Small intestine (tissue), 7 donors: ENCODE results near the gene INHBE. TPM values are rescaled to one million over a fixed set of nuclear protein-coding genes. Genes with fewer than 3 reads are reported as not detected.
A peak's percentile ranks its signal among the peaks of the same experiment; 100 is the strongest.
"Not testable (repeated sequence)": the region's sequence is repeated elsewhere in the genome, so short reads cannot be mapped to it uniquely, and the experiment has no call there.

Experiments
- DNase-seq, 2 donors: peaks; one replicate each; pipeline versions ENCODE4 v3.0.0 to v3.0.0-alpha.2; 2013
- FAIRE-seq: peaks from 2 replicates; lab custom pipeline; 2012; peaks lifted over from hg19 to GRCh38; lab: Jason Lieb, UNC
- H3K27ac ChIP-seq, 3 donors: one replicate each; pipeline ENCODE4 v1.5.1; 2013; ENCODE audit warnings: low read length in 2 of 3, mild to moderate bottlenecking in 2 of 3, control low read depth in 1 of 3, inconsistent platforms in 1 of 3, low read depth in 1 of 3, moderate library complexity in 1 of 3
- H3K27me3 ChIP-seq, 3 donors: one replicate each; pipeline ENCODE4 v1.6.1; 2013; ENCODE audit warnings: low read length in 3 of 3, inconsistent platforms in 1 of 3; ENCODE audit not compliant: control insufficient read depth in 3 of 3, insufficient read depth in 3 of 3
- H3K36me3 ChIP-seq, 3 donors: one replicate each; pipeline ENCODE4 v1.6.1; 2013; ENCODE audit warnings: low read length in 3 of 3, inconsistent platforms in 1 of 3, low read depth in 1 of 3, mild to moderate bottlenecking in 1 of 3, moderate library complexity in 1 of 3; ENCODE audit not compliant: control insufficient read depth in 3 of 3, insufficient read depth in 2 of 3
- H3K4me1 ChIP-seq, 3 donors: one replicate each; pipeline ENCODE4 v1.6.1; 2013; ENCODE audit warnings: low read length in 2 of 3, inconsistent platforms in 1 of 3, low read depth in 1 of 3, mild to moderate bottlenecking in 1 of 3, moderate library complexity in 1 of 3; ENCODE audit not compliant: control insufficient read depth in 3 of 3, insufficient read depth in 2 of 3
- H3K4me3 ChIP-seq, 3 donors: one replicate each; pipeline ENCODE4 v1.5.1; 2013; ENCODE audit warnings: low read length in 3 of 3, control low read depth in 1 of 3, inconsistent platforms in 1 of 3, low read depth in 1 of 3, mild to moderate bottlenecking in 1 of 3, moderate library complexity in 1 of 3
- H3K9me3 ChIP-seq, 2 donors: one replicate each; pipeline ENCODE4 v1.6.1; 2013; ENCODE audit warnings: low read depth in 1 of 2, low read length in 1 of 2; ENCODE audit not compliant: control insufficient read depth in 2 of 2, insufficient read depth in 1 of 2
- WGBS, 3 donors: extraction: QIAGEN DNeasy Blood & Tissue Kit; methylation state at CpG; one replicate each; pipeline ENCODE4 v1.1.7; 2013; 5-methylcytosine and 5-hydroxymethylcytosine counted together
- polyA plus RNA-seq, 4 donors: library from polyadenylated mRNA; stranded (reverse) in 3 of 4; unstranded in 1 of 4; fragments of 200-250 nt in 3 of 4; fragments of 120-200 nt in 1 of 4; gene quantifications; one replicate each; pipeline versions ENCODE4 v1.2.1 to v1.2.3, GENCODE V29; 2013
- donor health status: healthy with polysubstance abuse.
- donor health status: control.
- donor health status: control.
- donor health status: Bipolar disorder and iron deficiency.
- donor health status: healthy.

The INHBE gene
- polyA plus RNA-seq, 4 donors, result 0.21 to 1.4 TPM; not detected in 2

DNA sequence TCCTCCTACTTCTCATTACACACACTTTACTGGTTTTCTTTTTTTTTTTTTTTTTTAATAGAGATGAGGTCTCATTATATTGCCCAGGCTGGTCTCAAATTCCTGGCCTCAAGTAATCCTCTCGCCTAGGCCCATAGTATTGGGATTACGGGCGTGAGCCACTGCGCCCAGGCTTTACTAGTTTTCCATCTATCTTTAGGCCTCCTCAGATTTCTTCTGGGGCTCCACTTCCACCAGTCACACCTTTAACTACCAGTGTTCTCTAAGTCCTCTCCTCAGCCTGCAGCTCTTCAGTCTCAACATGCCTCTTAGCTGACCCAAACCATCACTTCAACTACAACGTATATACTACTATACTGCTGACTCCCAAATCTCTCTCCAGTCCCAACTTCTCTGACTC lies 34.6 kb upstream of the INHBE start:
- no peaks in the 10 kb centered on the region for H3K27me3 ChIP-seq
- H3K27ac ChIP-seq, result no peak overlapping the region
- H3K36me3 ChIP-seq, result peaks cover 0 to 35% (median 8%) of the 10 kb centered on the region in 3 donors
- no peak for FAIRE-seq
- H3K4me3 ChIP-seq, result no peak overlapping the region
- no peaks in the 10 kb centered on the region for H3K9me3 ChIP-seq
- DNase-seq, result no peak
- WGBS, 3 donors, result 95 to 98% (median 96%) methylated on average over 5 of the region's 5 CpGs
- no peaks in the 10 kb centered on the region for H3K4me1 ChIP-seq

DNA sequence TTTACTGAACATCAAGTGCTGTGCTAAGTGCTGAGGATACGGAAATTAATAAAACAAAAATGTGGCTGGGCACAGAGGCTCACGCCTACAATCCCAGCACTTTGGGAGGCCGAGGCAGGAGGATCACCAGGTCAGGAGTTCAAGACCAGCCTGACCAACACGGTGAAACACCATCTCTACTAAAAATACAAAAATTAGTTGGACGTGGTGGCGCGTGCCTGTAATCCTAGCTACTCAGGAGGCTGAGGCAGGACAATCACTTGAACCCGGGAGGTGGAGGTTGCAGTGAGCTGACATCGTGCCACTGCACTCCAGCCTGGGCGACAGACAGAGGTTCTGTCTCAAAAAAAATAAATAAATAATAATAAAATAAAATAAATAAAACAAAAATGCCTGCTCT lies 28.2 kb upstream of the INHBE start:
- WGBS, 3 donors, result 96 to 97% (median 96%) methylated on average over 10 of the region's 10 CpGs
- not testable (repeated sequence) for H3K4me3 ChIP-seq, DNase-seq, FAIRE-seq, H3K27ac ChIP-seq, H3K9me3 ChIP-seq, H3K27me3 ChIP-seq
- H3K4me1 ChIP-seq, result peaks cover 0 to 15% (median 3%) of the 10 kb centered on the region in 3 donors
- H3K36me3 ChIP-seq, result peaks cover 0 to 33% (median 6%) of the 10 kb centered on the region in 3 donors

DNA sequence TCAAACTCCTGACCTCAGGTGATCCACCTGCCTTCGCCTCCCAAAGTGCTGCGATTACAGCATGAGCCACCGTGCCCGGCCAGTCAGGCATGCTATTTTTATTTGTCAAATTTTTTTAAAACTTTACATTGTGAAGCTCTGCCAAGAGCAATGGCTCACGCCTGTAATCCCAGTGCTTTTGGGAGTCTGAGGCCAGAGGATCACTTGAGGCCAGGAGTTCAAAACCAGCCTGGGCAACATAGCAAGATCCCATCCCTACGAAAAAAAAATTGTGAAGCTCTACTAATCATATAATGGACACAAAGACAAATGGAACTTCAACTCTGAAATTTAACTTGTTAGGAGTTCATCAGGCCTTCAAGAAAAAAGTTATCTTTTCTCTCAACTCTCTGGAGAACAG lies 26.1 kb upstream of the INHBE start:
- DNase-seq (no peak), FAIRE-seq (no peak)
- no peaks in the 10 kb centered on the region for H3K27me3 ChIP-seq
- no peaks in the 10 kb centered on the region for H3K9me3 ChIP-seq
- H3K4me1 ChIP-seq, result peaks cover 0 to 18% (median 3%) of the 10 kb centered on the region in 3 donors
- 76 to 86% (median 85%) methylated on average over 6 of the region's 6 CpGs for WGBS, 3 donors
- peaks cover 0 to 17% (median 0%) of the 10 kb centered on the region in 3 donors for H3K36me3 ChIP-seq
- H3K27ac ChIP-seq, result peak overlapping the region in 1 of 3 donors; percentile 97
- no peak overlapping the region for H3K4me3 ChIP-seq

DNA sequence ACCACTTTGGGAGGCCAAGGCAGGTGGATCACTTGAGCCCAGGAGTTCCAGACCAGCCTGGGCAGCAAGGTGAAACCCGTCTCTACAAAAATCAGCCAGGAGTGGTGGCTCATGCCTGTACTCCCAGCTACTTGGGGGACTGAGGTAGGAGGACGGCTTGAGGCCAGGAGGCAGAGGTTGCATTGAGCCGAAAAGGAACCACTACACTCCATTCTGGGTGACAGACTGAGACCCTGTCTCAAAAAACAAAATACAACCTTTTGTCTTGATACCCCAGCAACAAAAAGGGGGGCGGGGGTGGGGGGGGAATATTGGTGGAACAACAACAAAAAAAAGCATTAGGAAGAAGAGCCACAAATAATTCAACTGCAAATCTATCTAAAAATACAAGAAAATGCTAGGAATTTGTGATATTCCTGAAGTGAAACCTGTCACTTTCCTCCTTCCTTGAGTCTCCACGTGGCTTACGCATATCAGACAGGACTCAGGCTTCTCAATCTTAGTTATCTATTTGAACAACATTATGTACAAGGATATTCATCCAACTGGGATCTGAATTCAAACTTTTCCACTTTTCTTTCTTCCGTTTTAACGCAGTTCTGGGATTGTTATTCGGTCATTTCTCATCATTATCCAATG lies 25.5 kb upstream of the INHBE start:
- whole genome bisulfite sequencing, 3 donors, result 19 to 32% (median 23%) methylated on average over 9 of the region's 9 CpGs
- FAIRE-seq (no peak), DNase-seq (peak in 1 of 2 donors; percentile 40)
- Histone ChIP-seq H3K27ac (peak overlapping the region; percentile 90 to 97 (median 94)), H3K4me3 (peak overlapping the region in 2 of 3 donors; percentile 69 to 97), H3K27me3 (no peaks in the 10 kb centered on the region), H3K4me1 (peaks cover 0 to 22% (median 3%) of the 10 kb centered on the region in 3 donors), H3K9me3 (no peaks in the 10 kb centered on the region), H3K36me3 (peaks cover 0 to 12% (median 0%) of the 10 kb centered on the region in 3 donors)

DNA sequence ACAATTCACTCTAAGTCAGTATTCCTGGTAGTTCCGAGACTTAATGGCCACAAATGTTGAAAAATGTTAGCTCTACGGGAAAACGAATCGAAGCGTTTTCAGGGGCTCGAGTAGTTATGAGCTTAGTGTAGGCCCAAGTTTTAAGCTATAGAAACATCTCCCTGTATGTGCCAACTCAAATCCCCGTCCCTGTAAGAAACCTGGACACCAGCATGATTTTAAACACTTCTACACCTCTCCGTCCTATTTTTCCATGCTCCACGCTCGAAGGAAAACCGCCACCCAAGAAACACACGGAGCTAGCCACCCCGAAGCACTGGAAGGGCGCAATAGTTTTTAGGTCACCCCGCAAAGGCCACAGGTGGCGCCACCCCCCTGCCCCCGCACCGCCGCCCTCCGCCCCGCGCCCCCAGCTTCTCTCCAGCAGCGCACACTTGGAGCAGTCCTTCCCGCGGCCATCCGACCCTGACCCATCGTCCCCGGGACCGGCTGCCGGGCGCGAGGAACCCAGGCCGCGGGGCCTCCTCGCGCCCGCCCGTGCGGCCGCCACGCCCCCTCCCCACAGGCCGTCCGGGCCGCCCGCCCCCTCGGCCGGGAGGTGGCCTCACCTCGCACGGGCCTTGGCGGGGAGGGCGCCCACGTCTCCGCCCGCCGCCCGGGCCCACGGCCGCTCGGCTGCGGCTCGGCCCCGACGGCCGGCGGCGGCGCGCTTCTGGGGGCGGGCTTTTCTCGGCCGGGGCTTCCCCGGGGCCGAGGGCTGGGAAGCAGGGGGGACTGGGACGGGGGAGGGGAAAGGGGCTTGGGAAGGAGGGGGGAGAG lies 24.8 kb upstream of the INHBE start:
- no peaks in the 10 kb centered on the region for H3K27me3 ChIP-seq
- peak; percentile 40 to 68 for DNase-seq
- H3K4me3 ChIP-seq, result peak overlapping the region; percentile 69 to 97 (median 72)
- no peaks in the 10 kb centered on the region for H3K9me3 ChIP-seq
- H3K36me3 ChIP-seq, result peaks cover 0 to 9% (median 0%) of the 10 kb centered on the region in 3 donors
- FAIRE-seq, result no peak
- WGBS, 3 donors, result 0 to 1% (median 0%) methylated on average over 45 to 74 of the region's 74 CpGs
- peaks cover 0 to 26% (median 3%) of the 10 kb centered on the region in 3 donors for H3K4me1 ChIP-seq
- peak overlapping the region; percentile 90 to 97 (median 94) for H3K27ac ChIP-seq

DNA sequence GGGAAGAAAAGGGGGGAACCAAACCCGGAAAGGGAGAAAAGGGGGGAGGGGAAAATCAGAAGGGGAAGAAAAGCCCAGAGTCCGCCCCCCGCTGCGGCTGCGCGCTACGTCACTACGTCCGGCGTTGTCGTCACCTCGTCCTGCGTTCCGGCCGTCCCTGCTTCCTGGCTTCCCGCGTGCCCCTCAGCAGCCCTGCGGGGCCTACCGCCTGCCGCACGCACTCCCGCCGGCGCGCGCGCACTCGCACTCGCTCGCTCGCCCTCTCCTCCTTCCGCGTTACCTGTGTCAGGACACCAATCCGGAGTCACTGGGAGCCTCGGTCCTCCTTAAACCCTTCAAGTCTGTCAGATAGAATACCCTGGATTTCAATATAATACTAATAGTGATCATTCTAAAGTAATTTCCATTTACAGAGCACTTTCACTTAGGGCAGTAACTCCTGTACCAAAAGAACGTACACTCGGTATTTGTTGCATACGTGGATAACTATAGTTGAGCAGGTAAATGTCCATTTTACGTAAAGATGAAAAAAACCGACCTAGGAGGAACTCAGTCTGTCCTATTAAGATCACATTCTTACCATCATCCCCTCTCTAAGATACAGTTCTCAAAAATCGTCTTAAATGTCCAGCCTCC lies 24.1 kb upstream of the INHBE start, which contains the start of gene R3HDM2:
R3HDM2 (minus strand) TSS at position 113 of the 636 bp plus-strand sequence. CDS start 120,615 bp downstream, outside the sequence.
- peak; percentile 95 to 98 for DNase-seq
- FAIRE-seq, result no peak
- Histone ChIP-seq H3K9me3 (no peaks in the 10 kb centered on the region), H3K27me3 (no peaks in the 10 kb centered on the region), H3K27ac (peak within 1 kb of the TSS; percentile 90 to 97 (median 94)), H3K4me3 (peak within 1 kb of the TSS; percentile 69 to 97 (median 72)), H3K4me1 (peaks cover 0 to 26% (median 3%) of the 10 kb centered on the region in 3 donors), H3K36me3 (peaks cover 0 to 2% (median 0%) of the 10 kb centered on the region in 3 donors)
- WGBS, 3 donors, result 1 to 2% (median 1%) methylated on average over 29 to 41 of the region's 41 CpGs

DNA sequence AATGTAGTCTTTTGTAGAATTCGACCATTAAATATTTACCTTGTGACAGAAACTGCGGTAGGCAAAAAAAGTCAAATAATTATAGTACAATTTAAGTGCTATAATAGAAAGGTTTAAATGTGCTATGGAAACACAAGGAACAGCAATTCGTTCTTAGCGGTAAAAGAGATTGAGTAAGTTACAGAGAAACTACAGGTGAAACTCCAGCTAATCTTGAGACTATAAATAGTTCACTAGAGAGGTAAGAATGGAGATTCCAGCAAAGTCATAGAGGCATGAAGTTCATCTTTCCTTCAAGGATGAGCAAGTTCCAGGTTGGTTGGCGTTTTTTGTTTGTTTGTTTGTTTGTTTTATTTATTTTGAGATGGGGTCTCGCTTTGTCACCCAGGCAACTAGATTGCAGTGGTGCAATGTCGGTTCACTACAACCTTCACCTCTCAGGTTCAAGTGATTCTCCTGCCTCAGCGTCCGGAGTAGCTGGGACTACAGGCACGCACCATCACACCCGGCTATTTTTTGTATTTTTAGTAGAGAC lies 23.4 kb upstream of the INHBE start:
- H3K9me3 ChIP-seq, result no peaks in the 10 kb centered on the region
- H3K27me3 ChIP-seq, result no peaks in the 10 kb centered on the region
- peak overlapping the region in 2 of 3 donors; percentile 53 to 97 for H3K4me3 ChIP-seq
- H3K4me1 ChIP-seq, result peaks cover 0 to 26% (median 3%) of the 10 kb centered on the region in 3 donors
- H3K27ac ChIP-seq, result peak overlapping the region in 2 of 3 donors; percentile 90 to 96
- 57 to 80% (median 71%) methylated on average over 11 of the region's 11 CpGs for WGBS, 3 donors
- H3K36me3 ChIP-seq, result peaks cover 0 to 2% (median 0%) of the 10 kb centered on the region in 3 donors
- FAIRE-seq, result no peak
- peak in 1 of 2 donors; percentile 61 for DNase-seq
